K562 (cell line): ENCODE results near the gene VWA7. TPM values are rescaled to one million over a fixed set of nuclear protein-coding genes. Genes with fewer than 3 reads are reported as not detected.
A peak's percentile ranks its signal among the peaks of the same experiment; 100 is the strongest.

Experiments
- CHD7 ChIP-seq: fragments of 200-600 bp; sonication (generic); IDR thresholded peaks from one replicate; pipeline ENCODE4 v1.6.1; 2012; ENCODE audit warnings: mild to moderate bottlenecking, low read depth, low read length, inconsistent platforms
- E2F5 ChIP-seq: sonication (generic); formaldehyde crosslinking; IDR thresholded peaks from 2 replicates; pipeline ENCODE4 v1.8.0; 2022; ENCODE audit warnings: mild to moderate bottlenecking, missing genetic modification reagents
- EP300 ChIP-seq: IDR thresholded peaks from 2 replicates; pipeline ENCODE4 v1.6.1; 2012; ENCODE audit warnings: low read length, improper control_type of control experiment
- PCBP1 ChIP-seq: fragments of 200-400 bp; formaldehyde crosslinking; IDR thresholded peaks from 2 replicates; pipeline ENCODE4 v1.6.1; 2018; ENCODE audit warnings: mild to moderate bottlenecking, low read depth, low read length; ENCODE audit not compliant: poor library complexity, severe bottlenecking
- polyA plus RNA-seq, 8 experiments: library from polyadenylated mRNA; depleted of rRNA in 4 of 8; stranded (reverse) in 5 of 8; unstranded in 3 of 8; fragments of >200 nt; fragmentation: Nextera tagmentation in 2 of 8; fragmentation: Illumina TruSeq in 1 of 8; extraction: Ambion mirVana in 2 of 8; extraction: Trizol in 1 of 8; gene quantifications; 2 replicates each; pipeline versions ENCODE4 v1.2.1 to v1.2.3, GENCODE V29; 2011 to 2014; ENCODE audit warnings: inconsistent platforms in 1 of 8, missing spikeins in 1 of 8
- total RNA-seq, 7 experiments: library from RNA; depleted of rRNA in 6 of 7; stranded (reverse); fragments of >200 nt in 6 of 7; fragmentation: Illumina TruSeq in 2 of 7; extraction: Trizol in 2 of 7; gene quantifications; 2 replicates each; pipeline versions ENCODE4 v1.2.1 to v1.2.3, GENCODE V29; 2011 to 2021; ENCODE audit warnings: low replicate concordance in 1 of 7

VWA7 gene
- total and polyA plus RNA-seq, 9 of the 15 experiments (the other 6 are each of a cell fraction or from before 2014, with no cell fraction given), result 0.18 to 2.9 (median 0.95) TPM

- TF ChIP-seq CHD7 (no peak), EP300 (no peak), PCBP1 (peak; percentile 95), E2F5 (no peak; the same call in 1 of the 2 replicates)
Observed at GRCh38 chr6:31728767-31729514, 48.2 kb downstream of the VWA7 start, which contains the start of gene DDAH2 (continued).
